HEK293 (cell line): ENCODE measurements around the gene CCNL1.

ENCODE experiments used
- ZNF155 ChIP-seq: fragments of 450-650 bp; formaldehyde crosslinking; IDR thresholded peaks from 2 replicates; pipeline ENCODE4 v1.5.1; 2016; ENCODE audit warnings: missing biosample characterization, missing genetic modification characterization
- ZNF426 ChIP-seq: fragments of 450-650 bp; formaldehyde crosslinking; IDR thresholded peaks from 2 replicates; pipeline ENCODE4 v1.5.1; 2017; ENCODE audit warnings: missing biosample characterization, missing genetic modification characterization, mild to moderate bottlenecking, inconsistent platforms, moderate library complexity
- ZNF704 ChIP-seq: fragments of 450-650 bp; formaldehyde crosslinking; IDR thresholded peaks from 2 replicates; pipeline ENCODE4 v1.5.1; 2016; ENCODE audit warnings: missing biosample characterization, missing genetic modification characterization
- ZSCAN18 ChIP-seq: fragments of 450-650 bp; formaldehyde crosslinking; IDR thresholded peaks from 2 replicates; pipeline ENCODE4 v1.5.1; 2016; ENCODE audit warnings: missing biosample characterization, missing genetic modification characterization
- TF ChIP-seq, protein P1 (sequence below): fragments of 450-650 bp; formaldehyde crosslinking; IDR thresholded peaks from 2 replicates; pipeline ENCODE4 v1.5.1; 2016; ENCODE audit warnings: missing biosample characterization, missing genetic modification characterization
- TF ChIP-seq, protein P2 (sequence below): fragments of 450-650 bp; formaldehyde crosslinking; IDR thresholded peaks from 2 replicates; pipeline ENCODE4 v1.5.1; 2016; ENCODE audit warnings: missing biosample characterization, missing genetic modification characterization, low read depth

DNA sequence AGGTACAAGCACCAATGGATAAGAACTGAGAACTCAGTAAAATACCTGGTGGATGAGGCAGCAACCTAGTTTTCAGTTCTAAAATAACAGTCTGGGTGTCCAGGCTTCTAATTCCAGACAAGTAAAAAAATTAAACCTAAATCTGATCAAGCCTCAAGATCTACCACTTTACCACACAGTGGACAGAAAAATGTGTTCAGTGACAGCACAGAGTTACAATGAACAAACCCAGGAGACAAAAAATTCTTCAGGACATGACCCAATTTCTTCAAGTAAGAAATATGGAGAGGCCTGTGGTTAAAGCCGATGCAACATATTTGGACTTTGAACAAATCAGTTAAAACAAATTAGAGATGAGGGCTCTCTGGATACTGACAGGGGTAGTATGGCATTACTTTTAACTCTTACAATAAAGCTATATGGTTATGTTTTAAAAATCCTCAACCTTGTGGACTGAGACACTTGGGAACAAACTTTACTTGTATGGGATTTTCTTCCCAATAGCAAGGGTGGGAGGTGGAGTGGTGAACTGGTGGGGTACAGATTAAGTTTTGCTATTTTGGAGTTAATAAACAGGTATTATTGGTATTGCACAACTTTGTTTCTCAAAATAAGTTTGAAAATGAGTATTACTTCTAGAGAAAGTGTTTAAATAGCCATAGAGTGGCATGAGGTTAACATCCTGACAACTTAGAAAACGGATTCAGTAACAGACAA is 14.2 kb downstream of the CCNL1 start:
- TF ChIP-seq, protein P1, sequence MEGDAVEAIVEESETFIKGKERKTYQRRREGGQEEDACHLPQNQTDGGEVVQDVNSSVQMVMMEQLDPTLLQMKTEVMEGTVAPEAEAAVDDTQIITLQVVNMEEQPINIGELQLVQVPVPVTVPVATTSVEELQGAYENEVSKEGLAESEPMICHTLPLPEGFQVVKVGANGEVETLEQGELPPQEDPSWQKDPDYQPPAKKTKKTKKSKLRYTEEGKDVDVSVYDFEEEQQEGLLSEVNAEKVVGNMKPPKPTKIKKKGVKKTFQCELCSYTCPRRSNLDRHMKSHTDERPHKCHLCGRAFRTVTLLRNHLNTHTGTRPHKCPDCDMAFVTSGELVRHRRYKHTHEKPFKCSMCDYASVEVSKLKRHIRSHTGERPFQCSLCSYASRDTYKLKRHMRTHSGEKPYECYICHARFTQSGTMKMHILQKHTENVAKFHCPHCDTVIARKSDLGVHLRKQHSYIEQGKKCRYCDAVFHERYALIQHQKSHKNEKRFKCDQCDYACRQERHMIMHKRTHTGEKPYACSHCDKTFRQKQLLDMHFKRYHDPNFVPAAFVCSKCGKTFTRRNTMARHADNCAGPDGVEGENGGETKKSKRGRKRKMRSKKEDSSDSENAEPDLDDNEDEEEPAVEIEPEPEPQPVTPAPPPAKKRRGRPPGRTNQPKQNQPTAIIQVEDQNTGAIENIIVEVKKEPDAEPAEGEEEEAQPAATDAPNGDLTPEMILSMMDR (tag by site-specific recombination): no peak
- TF ChIP-seq ZNF704 (tag by site-specific recombination): no peak
- TF ChIP-seq, protein P2, sequence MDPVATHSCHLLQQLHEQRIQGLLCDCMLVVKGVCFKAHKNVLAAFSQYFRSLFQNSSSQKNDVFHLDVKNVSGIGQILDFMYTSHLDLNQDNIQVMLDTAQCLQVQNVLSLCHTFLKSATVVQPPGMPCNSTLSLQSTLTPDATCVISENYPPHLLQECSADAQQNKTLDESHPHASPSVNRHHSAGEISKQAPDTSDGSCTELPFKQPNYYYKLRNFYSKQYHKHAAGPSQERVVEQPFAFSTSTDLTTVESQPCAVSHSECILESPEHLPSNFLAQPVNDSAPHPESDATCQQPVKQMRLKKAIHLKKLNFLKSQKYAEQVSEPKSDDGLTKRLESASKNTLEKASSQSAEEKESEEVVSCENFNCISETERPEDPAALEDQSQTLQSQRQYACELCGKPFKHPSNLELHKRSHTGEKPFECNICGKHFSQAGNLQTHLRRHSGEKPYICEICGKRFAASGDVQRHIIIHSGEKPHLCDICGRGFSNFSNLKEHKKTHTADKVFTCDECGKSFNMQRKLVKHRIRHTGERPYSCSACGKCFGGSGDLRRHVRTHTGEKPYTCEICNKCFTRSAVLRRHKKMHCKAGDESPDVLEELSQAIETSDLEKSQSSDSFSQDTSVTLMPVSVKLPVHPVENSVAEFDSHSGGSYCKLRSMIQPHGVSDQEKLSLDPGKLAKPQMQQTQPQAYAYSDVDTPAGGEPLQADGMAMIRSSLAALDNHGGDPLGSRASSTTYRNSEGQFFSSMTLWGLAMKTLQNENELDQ (tag by site-specific recombination): no peak
- TF ChIP-seq ZNF155 (tag by site-specific recombination): no peak
- TF ChIP-seq ZNF426 (tag by site-specific recombination): no peak
- no peak for TF ChIP-seq ZSCAN18
